LHCN-M2 (cell line): ENCODE results near the gene LRMDA. TPM values are rescaled to one million over a fixed set of nuclear protein-coding genes. Genes with fewer than 3 reads are reported as not detected.

Source experiments
- DNase-seq: peaks from one replicate; pipeline ENCODE4 v3.0.0-alpha.2; 2012; ENCODE audit warnings: low read depth
- total RNA-seq: library from RNA; depleted of rRNA; stranded (reverse); fragments of >200 nt; gene quantifications from 2 replicates; pipeline ENCODE4 v1.2.3, GENCODE V29; 2014

Gene LRMDA
- total RNA-seq, 1 experiment from 2014 or later, result not detected

DNA sequence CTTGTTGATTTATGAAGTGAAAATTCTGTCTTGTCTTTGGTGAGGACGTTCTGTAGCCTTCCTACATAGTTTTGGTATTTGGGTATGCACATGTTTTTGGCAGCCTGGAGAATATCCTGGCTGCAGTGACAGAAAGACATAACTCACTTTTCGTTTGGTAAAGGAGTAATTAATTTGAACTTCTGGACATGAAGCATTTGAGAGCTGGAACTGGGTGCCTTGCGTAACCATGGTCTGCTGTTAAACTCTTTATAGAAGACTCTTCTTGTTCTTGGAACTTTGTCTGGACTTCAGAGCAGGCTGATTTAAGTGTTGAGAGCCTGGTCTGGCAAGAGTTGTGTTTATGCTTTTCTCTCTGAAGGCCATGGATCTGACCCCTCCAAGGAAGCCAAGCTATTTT, 231.3 kb downstream of the LRMDA start:
- no peak for DNase-seq

DNA sequence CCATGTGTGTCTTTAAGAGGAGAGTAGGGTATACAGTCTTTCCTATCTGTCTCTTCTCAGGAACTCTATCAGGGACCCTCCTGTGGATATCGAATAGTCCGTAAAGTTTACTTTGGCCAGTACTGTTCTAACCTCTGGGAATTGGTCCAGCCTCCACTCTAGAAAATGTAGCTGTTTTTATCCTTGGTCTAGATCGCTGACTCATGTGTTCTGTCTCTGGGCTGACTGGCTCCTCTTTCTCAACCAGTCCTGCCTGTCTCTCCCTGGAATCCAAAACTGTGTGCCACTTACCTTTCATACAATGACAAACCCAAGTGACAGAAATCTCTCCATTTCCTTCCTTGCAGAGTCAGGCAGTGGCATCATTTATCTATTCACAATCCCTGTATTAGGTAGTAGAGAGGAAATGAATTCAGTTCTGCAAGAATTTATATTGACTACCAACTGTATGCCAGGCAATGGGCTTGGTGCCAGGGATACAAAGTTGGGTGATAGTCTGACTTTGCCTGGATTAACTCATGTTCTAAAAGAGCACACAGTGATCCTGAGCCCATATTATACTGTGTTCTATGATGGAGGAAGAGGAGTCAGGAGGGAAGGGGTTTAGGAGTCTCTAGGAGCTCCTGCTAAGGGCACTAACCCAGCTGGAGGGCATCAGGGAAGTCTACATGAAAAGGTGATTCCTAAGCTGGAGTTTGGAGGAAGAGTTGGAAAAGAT, 232.7 kb downstream of the LRMDA start:
- no peak for DNase-seq

DNA sequence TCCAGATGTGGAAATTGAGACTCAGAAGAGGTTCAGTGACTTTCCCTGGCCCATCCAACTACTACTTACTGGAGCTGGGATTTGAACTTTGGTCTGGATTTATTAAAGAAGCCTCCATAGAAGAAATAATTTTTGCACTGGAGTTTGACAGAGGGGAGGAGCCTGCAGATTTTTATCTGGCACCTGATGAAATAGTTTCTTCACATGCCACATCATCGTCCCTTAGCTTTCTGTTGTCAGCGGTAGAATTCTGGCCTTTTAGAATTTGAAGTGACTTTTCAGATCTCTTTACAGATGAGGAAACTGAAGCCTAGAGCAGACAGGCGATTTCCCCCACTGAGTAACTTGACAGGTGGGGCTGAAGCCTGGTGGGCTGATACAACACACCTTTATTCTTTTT, 233.5 kb downstream of the LRMDA start:
- DNase-seq, result no peak

DNA sequence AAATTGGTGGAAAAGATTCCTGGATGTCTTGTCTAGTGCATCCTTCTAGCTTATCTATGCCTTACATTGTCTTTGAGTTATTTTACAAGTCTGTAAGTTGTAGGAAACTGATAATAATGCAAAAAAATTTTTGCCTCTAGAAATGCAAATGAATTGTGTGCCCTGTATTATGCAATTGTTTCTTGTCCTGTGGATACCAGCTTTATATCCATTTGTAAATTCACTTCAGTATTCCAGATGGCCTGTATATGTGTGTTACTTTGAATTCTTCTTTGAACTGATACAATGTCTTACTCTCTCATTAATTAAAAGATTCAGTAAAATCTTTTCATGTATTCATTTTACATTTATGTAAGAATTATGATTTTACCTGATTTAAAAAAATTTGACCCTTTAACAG, 234.3 kb downstream of the LRMDA start:
- DNase-seq, result no peak

DNA sequence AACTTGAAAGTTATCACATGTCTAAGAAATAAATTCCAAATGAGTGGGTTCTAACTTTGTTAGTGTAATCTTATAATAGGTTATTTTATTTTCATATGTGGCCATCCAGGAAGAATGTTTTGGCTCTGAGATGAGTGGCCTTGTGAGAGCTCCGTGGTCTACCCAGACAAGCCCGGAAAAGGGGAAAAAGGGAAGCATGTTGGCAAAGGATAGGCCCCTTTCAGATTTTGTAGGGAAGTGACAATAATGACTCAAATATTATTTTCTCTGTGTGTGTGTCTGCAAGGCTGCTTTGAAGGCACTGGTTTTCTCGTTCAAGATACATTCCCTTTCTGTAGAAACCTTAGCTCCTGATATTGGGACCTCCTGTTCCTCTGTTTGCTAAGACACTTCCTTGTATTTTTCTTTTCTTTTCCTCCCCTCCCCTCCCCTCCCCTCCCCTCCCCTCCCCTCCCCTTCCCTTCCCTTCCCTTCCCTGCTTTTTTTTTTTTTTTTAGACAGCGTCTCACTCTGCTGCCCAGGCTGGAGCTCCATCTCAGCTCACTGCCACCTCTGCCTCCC, 240.8 kb downstream of the LRMDA start:
- no peak for DNase-seq

DNA sequence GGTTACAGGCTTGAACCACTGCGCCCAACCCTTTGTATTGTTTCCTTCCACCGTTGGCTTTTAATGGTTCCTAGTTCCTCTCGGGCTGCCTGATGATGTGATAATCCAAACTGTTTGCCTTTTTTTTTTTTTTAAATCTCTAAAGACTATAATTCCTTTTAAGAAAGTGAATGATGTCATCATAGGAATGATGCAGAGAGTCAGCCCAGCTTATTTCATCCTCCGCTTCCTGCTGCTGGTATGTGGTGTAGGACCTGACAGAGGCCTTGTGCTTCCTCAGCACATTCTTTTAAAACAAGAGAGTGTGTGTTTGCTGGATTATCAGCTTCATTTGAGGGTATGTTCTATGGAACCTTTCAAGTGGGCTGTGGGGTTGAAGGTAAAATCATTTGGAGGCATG, 241.4 kb downstream of the LRMDA start:
- DNase-seq, result no peak

DNA sequence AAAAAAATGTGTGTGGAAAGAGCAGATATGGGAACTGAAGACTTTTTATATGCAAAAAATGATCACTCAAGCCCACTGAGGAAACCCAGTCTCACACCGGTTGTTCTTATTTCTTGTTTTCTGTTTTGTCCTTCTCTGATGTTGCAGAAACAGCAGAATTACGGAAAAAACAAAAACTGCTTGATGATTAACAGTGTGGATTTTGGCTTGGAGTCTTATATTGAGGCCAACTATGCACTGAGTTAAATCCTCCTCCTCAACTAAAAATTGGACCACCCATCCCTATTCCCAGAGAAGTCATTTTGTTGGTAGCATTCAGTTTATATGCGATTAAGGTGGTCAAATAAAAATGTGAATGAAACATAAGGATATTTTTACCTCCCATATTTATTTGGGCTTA, 246.1 kb downstream of the LRMDA start:
- no peak for DNase-seq

DNA sequence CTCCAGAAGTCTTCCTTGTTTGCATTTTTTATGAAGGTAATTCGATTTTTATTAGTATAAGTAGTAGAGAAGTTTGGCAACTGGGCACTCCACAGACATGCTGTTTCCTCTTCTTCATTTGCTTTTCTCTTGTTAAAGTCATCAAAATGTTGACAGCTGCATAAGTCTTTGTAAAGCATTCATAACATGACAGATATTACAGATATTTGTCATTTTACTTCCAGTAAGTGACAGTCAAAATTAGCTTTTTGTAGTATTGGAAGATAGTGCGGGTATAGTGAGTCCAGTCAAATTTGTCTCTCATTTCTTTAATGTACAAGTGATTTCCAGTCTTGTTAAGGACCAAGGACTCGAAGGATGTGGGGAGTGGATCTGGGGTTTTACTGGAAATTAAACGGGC, 247.1 kb downstream of the LRMDA start:
- no peak for DNase-seq

DNA sequence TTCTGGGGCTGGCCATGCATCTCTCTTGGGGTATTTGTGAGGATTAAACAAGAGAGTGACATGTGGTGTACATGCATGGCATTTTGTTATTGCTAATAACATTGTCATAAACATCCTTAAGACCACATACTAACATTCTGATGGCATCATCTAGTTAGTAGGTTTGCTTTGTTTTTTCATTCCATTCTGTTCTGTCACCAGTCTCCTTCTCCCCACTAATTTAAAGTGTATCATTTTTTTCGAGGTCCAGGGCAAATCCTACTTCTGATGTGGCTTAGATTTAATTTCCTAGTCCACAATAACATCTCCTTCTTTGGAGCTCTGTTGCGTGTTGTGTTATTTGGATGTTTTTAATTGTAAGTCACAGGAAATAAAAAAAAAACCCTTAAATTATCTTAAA, 248.1 kb downstream of the LRMDA start:
- no peak for DNase-seq

DNA sequence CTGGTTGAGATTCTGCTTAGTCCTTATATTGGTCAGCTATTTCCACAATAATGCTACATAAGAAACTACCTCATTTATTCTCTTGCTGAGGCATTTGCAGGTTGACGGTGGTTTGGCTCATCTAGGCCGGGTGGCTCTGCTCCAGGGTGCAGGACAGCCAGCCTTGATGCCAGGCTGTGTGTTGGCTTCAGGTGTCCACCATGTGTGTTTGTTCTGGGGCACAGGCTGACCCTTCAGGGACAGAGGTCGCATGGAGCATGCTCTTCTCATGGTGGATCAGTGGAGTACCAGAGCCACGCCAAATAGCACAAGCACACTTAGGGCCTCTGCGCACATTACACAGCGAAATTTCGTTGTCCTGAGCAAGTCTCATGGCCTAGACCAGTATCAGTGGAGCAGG, 249.9 kb downstream of the LRMDA start:
- no peak for DNase-seq

DNA sequence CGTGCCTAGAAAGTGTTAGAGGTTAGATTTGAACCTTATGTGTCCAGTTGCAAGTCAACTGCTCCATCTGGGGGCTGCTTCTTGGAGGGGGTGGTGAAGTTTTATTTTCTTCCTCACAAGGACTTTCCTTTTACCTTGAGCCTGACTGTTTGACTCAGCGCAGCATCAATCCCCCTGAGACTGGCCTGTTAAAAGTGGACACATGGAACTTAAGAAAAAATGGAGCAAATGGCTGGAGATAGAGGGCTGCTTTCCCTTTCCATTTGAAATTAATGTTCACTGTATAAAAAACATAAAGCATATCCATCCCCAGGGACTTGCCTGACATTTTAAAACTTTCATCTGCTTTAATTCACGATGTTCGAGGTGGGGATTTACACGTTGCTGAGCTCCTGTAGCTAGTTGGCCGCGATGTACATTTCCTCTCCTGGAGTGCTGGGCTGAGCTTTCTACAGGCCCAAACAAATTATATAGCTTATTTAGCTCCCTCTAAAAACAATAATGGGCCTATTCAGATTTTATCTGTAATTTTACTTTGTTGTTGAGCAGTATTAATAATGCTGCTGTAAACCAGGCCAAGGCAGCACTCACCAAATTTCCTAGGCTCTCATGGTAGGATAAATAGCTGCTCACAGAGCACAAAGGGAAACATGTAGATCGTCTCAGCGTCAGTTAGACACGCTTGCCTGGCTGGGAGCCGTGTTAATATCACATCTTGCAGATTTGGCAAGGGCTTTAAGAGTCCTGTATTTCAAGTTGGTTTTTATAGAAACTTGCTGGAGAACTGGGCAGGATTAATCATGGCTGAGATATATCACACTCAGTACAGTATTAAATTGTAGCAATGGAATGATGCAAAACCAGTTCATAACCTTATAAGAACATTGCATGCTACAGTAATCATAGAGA, 251.5 kb downstream of the LRMDA start:
- DNase-seq, result no peak

DNA sequence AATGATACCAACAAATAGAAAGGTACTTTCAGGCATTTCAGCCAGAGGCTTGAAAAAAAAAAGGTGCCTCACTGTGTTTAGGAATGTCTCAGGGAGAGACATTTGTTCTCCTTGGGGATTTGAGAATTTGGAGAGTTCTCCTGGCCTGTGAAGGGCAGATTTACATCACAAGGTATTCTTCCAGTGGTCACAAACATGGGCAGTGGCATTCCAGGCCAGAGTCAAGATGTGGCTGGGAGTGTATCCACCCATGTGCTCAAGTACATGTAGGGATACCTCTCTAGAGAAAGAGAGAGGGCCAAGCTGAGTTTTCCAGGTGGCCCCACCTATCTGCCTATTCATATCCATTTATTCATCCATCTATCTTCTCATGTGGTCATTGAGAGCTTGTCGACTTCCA, 253.8 kb downstream of the LRMDA start:
- no peak for DNase-seq

DNA sequence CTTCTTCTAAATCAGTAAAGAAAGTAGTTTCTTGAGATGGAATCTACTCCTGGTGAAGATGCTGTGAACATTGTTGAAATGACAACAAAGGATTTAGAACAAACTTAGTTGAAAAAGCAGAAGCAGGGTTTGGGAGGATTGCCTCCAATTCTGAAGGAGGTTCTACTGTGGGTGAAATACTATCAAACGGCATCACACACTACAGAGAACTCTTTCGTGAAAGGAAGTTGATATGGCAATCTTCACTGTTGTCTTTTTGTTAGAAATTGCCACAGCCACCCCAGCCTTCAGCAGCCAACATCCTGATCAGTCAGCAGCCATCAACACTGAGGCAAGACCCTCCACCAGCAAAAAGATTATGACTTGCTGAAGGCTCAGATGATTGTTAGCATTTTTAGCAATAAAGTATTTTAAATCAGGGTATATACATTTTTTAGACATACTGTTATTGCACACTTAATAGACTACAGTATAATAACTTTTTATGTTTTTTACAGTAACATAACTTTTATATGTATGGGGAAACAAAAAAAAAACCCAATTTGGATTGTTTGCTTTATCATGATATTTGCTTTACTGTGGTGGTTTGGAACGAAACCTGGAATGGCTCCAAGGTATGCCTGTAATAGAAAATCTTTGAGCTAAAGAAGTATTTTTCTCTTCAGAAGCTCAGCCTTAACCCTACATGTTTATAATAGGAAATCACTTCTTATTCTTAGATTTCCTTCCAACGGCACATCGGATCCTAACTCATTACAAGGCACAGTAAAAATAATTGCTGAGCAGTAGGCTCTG, 257.3 kb downstream of the LRMDA start:
- no peak for DNase-seq

DNA sequence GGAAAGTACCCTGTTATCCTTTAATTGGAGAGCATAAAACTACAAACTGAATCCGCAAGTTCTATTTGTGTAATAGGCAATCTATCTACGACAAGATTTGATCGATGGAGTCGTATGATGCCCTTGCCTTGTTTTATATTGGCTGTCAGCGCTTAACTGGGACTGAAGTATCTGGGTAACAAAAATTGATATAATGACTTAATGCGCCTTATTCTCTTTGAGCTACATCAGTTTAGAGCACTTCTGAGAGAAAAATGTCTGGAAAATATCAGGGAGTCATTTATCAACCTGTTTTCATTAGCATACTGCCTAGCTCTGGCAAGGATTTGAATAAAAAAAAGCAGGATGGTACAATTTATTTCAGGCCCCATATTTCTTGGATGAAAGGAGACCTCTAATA, 262.1 kb downstream of the LRMDA start:
- DNase-seq, result no peak

DNA sequence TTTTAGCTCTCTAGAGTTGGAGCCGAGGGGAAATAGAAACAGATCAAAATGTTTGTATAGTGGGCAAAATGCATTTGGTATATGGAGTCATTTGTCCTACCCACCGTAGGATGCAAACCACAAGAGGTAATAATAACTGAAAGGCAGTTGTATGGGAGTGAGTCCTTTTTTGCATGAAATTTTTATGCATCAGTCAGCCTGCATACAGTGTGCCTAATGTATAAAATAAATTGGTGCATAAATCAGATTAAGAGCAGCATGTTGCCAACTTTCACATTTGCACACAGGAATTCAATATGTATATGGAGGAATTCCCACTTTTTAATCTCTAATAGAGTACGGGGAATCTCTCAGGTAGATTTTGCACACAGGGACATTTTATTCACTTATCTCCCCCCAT, 262.8 kb downstream of the LRMDA start:
- no peak for DNase-seq

DNA sequence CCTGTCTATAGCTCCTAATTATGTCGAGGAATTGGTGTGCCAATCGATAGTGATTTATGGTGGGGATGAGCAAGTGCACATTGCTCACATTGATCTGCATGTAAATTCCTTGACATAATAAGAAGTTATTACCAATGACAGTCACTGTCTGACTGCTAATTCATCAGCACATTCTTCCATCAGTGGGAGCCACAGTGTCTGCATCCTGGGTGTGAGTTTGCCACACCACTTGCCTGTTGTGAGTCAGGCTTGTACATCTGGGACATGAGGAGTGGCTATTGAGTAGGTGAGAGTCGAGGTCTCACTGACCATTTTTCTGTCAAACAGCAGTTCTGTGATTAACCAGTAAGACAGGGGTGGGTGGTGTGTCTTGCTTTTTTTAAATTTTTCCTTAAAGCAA, 263.4 kb downstream of the LRMDA start:
- no peak for DNase-seq

DNA sequence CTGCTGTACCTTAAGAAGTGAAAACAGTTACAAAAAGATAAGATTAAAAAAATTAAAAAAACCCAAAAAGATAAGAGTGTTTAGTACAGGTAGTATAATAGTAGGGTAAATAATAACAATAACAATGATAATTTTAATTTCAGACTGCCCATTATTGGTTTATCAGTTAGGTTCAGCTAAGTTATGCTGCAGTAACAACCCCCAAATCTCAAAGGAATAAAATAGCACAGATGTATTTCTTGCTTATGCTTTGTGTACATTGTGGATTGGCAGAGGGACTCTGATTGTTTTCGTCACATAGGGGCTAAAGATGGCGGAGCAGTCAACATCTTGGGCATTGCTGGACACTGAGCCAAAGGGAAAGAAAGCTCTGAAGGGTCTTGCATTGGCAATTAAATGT, 264.6 kb downstream of the LRMDA start:
- no peak for DNase-seq

DNA sequence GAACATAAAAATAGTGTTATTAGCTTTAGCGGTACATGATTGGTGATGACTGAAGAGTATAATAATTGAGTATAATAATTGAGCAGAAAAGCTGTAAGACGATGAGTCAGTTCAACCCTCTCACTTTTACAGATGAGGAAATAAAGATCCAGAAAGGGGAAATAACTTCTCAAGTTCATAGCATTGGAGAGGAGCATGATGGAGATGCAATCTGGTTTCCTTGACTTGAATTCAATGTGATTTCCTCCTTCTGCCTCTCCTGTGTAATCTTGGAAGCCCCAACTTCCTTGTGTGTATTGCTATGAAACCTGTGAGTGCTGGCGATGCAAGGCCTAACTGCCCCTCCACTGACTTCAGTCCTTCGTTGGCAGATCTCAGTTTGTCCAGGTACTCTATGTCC, 265.1 kb downstream of the LRMDA start:
- no peak for DNase-seq

DNA sequence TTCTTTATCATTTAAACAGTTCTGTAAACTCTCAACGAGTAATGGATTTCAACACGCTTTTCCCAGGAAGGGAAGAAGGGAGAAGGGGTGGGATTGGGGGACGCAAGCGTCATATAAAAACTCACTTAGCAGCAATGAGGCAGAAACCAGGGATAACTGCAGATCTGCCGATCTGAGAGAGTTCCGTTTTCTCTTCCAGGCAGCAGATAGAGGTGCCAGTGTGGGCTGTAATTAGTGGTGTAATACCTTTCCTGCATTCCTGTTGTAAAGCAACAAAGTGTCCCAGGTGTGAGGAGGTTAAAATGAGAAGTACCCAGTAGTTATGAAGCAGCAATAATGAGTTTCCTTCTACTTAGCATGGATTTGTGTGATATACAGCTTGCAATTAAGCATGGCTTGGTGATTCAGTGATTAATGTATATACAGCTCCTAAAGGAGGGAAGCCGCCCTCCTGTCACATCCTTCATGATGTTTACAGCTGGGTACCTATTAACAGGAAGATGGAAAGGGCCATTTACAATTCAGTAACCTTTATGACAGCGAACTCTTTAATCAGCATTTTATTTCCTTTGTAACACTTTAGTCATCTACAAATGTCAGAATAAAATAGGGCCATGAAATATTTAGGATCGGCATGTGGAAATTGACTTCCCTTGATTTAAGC, 271.9 kb downstream of the LRMDA start:
- DNase-seq, result no peak

DNA sequence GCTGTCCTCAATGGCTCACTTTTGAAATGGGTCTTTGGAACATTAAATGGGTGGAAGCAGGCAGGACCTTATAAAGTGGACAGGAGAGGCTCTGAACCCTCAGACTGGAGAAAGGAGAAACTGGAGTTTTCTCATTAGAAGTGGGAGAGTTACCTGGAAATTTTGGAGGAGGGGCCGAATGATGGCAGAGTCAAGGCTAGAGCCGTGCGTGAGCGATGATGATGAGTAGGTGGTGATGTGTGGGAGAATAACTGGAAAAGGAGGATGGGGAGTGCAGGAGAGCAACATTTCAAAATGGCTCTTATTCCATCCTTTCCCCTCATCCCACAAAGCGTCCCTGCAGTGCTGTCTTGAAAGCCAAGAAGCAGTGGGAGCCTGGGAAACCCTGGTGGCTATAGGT, 274.0 kb downstream of the LRMDA start:
- DNase-seq, result no peak

DNA sequence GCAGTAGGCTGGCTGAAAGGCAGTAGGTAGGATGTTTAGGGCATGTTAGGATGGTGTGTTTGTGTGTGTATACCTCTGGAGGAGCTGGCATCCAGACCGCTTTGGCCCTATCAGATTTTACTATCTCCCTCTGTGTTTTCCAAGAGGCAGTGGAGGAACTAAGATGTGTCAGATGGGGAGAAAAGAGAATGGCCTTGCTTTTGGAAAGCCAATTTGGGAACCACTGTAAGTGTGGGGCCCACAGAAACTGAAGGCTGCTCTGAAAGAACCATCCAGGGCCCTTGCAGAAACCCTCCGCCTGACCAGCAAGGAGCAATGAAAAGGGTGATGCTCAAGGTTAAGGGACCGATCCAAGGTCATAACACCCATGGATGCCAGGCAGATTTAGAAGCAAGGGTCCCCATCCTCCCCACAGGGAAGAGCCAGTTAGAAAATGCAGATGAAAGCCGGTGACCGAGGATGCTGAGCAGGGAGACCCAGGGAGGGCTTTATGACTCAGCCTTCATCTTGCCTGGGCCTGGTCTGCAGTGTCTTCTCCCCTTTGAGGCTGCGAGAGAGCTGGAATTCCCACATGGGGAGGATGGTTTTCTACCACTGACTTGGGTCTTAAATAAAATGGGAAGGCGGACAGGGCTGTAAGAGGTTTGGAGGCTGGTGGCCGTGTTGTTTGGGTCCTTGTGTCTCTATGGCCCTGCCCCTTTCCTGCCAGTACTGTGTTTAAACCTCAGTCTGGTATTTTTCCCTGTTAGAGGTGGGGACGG, 275.8 kb downstream of the LRMDA start:
- no peak for DNase-seq
